Thoracic aorta (tissue), 2 donors: ENCODE results near the gene ADIPOR2. TPM values are rescaled to one million over a fixed set of nuclear protein-coding genes. Genes with fewer than 3 reads are reported as not detected.

ENCODE experiments used
- ATAC-seq: fragments of 150-250 bp; one replicate; pipeline ENCODE4 v1.8.0; 2017; ENCODE audit warnings: low read depth; ENCODE audit not compliant: insufficient number of reproducible peaks, low FRiP score
- DNase-seq: peaks from one replicate; pipeline ENCODE4 v3.0.0-alpha.2; 2020; ENCODE audit warnings: low spot score
- H3K27ac ChIP-seq, 2 donors: fragments of 200-600 bp; sonication (generic); 1 replicate in 1 of 2; 2 replicates in 1 of 2; pipeline ENCODE4 v1.5.1; 2016; ENCODE audit warnings: mild to moderate bottlenecking in 2 of 2, moderate library complexity in 2 of 2
- H3K27me3 ChIP-seq: fragments of 200-600 bp; sonication (generic); replicated peaks from 2 replicates; pipeline ENCODE4 v1.6.0; 2016; ENCODE audit warnings: mild to moderate bottlenecking; ENCODE audit not compliant: insufficient read depth
- H3K36me3 ChIP-seq: fragments of 200-600 bp; sonication (generic); one replicate; pipeline ENCODE4 v1.5.1; 2016
- H3K4me1 ChIP-seq, 2 donors: fragments of 200-600 bp; sonication (generic); 1 replicate in 1 of 2; 2 replicates in 1 of 2; pipeline versions ENCODE4 v1.5.1 to v1.6.0; 2016; ENCODE audit warnings: low read depth in 2 of 2, mild to moderate bottlenecking in 1 of 2; ENCODE audit not compliant: control insufficient read depth in 1 of 2
- H3K4me3 ChIP-seq: fragments of 200-600 bp; sonication (generic); 2 replicates; pipeline ENCODE4 v1.5.1; 2016; ENCODE audit warnings: mild to moderate bottlenecking
- H3K9me3 ChIP-seq: fragments of 200-600 bp; sonication (generic); 2 replicates; pipeline ENCODE4 v1.5.1; 2016
- CTCF ChIP-seq: fragments of 200-600 bp; sonication (generic); IDR thresholded peaks from one replicate; pipeline ENCODE4 v1.5.1; 2019; ENCODE audit warnings: antibody characterized with exemption
- total RNA-seq, 2 donors: library from RNA; depleted of rRNA; stranded (reverse); fragments of >200 nt; gene quantifications; one replicate each; pipeline versions ENCODE4 v1.1.0 to v1.2.3, GENCODE V29; 2016

ADIPOR2 gene
- total RNA-seq, 2 donors from 2014 or later = 24.2 to 43.0 TPM

GRCh38 chr12:1776170-1776921, 85.5 kb downstream of the ADIPOR2 start:
- H3K27ac ChIP-seq = no peak overlapping the region
- H3K27me3 ChIP-seq = no peaks in the 10 kb centered on the region
- TF ChIP-seq CTCF = no peak
- no peak overlapping the region for H3K4me3 ChIP-seq
- ATAC-seq (no peak), DNase-seq (no peak)
- H3K4me1 ChIP-seq = peaks cover 7 to 20% of the 10 kb centered on the region in 2 donors
- H3K9me3 ChIP-seq = no peaks in the 10 kb centered on the region
- H3K36me3 ChIP-seq = no peaks in the 10 kb centered on the region

DNA sequence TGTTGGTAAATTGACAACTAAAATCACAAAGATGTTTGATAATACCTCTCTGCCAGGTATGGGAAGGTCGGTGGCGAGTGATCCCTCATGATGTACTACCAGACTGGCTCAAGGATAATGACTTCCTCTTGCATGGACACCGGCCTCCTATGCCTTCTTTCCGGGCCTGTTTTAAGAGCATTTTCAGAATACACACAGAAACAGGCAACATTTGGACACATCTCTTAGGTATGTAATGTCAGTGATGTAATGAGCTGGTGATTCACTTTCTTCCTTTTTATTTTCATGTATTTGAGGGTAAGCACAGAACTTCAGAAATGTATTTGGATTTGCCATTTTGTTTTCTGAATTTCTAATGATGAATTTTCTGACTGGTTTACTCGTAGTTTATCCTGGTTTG, 86.9 kb downstream of the ADIPOR2 start:
- peaks cover 7 to 20% of the 10 kb centered on the region in 2 donors for H3K4me1 ChIP-seq
- TF ChIP-seq CTCF = no peak
- H3K27ac ChIP-seq = no peak overlapping the region
- no peaks in the 10 kb centered on the region for H3K36me3 ChIP-seq
- DNase-seq = no peak
- no peaks in the 10 kb centered on the region for H3K9me3 ChIP-seq
- no peak for ATAC-seq
- H3K4me3 ChIP-seq = no peak overlapping the region
- no peaks in the 10 kb centered on the region for H3K27me3 ChIP-seq

DNA sequence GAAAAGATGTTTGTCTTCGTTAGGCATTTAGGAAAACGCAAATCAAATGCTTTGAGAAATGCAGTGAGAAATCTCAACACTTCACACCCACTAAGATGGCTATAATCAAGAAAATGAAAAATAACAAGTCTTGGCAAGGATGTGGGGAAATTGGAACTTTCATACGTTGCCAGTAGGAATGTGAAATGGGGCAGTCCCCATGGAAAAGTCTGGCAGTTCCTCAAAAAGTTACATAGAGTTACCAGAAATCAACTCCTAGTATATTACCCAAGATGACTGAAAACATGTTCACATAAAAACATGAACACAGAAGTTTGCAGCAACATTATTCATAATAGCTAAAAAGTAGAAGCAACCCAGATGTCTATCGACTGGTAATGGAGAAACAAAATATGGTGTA, 88.0 kb downstream of the ADIPOR2 start:
- Histone ChIP-seq H3K4me1 (peaks cover 7 to 20% of the 10 kb centered on the region in 2 donors), H3K9me3 (no peaks in the 10 kb centered on the region), H3K4me3 (no peak overlapping the region), H3K27ac (no peak overlapping the region), H3K27me3 (no peaks in the 10 kb centered on the region), H3K36me3 (no peaks in the 10 kb centered on the region)
- DNase-seq (no peak), ATAC-seq (peak; percentile 55)
- no peak for TF ChIP-seq CTCF

DNA sequence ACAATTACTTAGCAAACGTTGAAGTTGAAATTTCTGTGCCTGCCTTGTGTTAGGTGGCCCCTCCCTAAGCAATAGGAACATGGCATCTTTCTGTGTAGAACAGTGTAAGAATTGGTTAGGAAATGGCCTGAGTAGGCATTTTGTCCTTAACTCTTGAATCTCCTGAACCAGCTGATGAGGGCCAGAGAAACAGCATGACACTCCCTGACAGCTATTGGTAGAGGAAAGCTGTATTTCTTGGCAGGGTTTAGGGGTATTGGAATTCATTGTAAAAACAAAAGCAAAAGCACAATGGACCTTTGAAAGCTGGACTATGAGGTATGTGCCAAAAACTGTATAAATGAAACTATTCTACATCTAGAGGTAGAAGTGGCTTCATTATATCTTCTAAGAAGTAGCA, 88.9 kb downstream of the ADIPOR2 start:
- ATAC-seq = no peak

GRCh38 chr12:1781772-1782171, 90.9 kb downstream of the ADIPOR2 start:
- peaks cover 7 to 20% of the 10 kb centered on the region in 2 donors for H3K4me1 ChIP-seq
- no peak overlapping the region for H3K27ac ChIP-seq
- H3K36me3 ChIP-seq = peaks cover 5% of the 10 kb centered on the region
- no peak for DNase-seq
- no peak overlapping the region for H3K4me3 ChIP-seq
- no peaks in the 10 kb centered on the region for H3K27me3 ChIP-seq
- no peak for TF ChIP-seq CTCF
- no peak for ATAC-seq
- H3K9me3 ChIP-seq = no peaks in the 10 kb centered on the region

More for the DNA sequence above, 88.9 kb downstream of the ADIPOR2 start:
- DNase-seq = no peak
- TF ChIP-seq CTCF = no peak
- Histone ChIP-seq H3K27me3 (no peaks in the 10 kb centered on the region), H3K9me3 (no peaks in the 10 kb centered on the region), H3K36me3 (no peaks in the 10 kb centered on the region), H3K4me3 (no peak overlapping the region), H3K27ac (no peak overlapping the region), H3K4me1 (peaks cover 7 to 20% of the 10 kb centered on the region in 2 donors)
